GM19025 (cell line): ENCODE data around the gene OTULINL.
"Not testable (repeated sequence)": the region's sequence is repeated elsewhere in the genome, so short reads cannot be mapped to it uniquely, and the experiment has no call there.

ENCODE experiments used
- ATAC-seq: cut with Tn5 transposase; IDR thresholded peaks from one replicate; pipeline ENCODE4 v1.9.1; 2021; ENCODE audit warnings: mild to moderate bottlenecking, low read depth, moderate library complexity; ENCODE audit not compliant: unreplicated experiment

The OTULINL gene

GRCh38 chr5:14581106-14581890, at the start of gene OTULINL:
OTULINL (plus strand) TSS chr5:14581792; CDS start chr5:14581895, 103 bp downstream.
- ATAC-seq: peak; percentile 98

- no peak for ATAC-seq
These were observed 49.4 kb upstream of the OTULINL start for GRCh38 chr5:14532180-14532579.

GRCh38 chr5:14534773-14535172, 46.8 kb upstream of the OTULINL start:
- no peak for ATAC-seq

- ATAC-seq: no peak
These were observed 36.3 kb upstream of the OTULINL start for GRCh38 chr5:14545308-14545707.

GRCh38 chr5:14545862-14546261, 35.7 kb upstream of the OTULINL start:
- no peak for ATAC-seq

- no peak for ATAC-seq
These were observed 33.9 kb upstream of the OTULINL start for GRCh38 chr5:14547666-14548065.

GRCh38 chr5:14551211-14551610, 30.4 kb upstream of the OTULINL start:
- no peak for ATAC-seq

- no peak for ATAC-seq
These were observed 29.6 kb upstream of the OTULINL start for GRCh38 chr5:14552017-14552416.

- ATAC-seq: not testable (repeated sequence)
These were observed 27.3 kb upstream of the OTULINL start for GRCh38 chr5:14554288-14554687.

GRCh38 chr5:14556015-14556414, 25.6 kb upstream of the OTULINL start:
- ATAC-seq: no peak

- ATAC-seq: no peak
These were observed 24.3 kb upstream of the OTULINL start for GRCh38 chr5:14557203-14557770.

GRCh38 chr5:14557791-14558415, 23.7 kb upstream of the OTULINL start:
- ATAC-seq: no peak

GRCh38 chr5:14560091-14560595, 21.4 kb upstream of the OTULINL start:
- ATAC-seq: no peak

- no peak for ATAC-seq
These were observed 19.9 kb upstream of the OTULINL start for GRCh38 chr5:14561741-14562140.

GRCh38 chr5:14568333-14568732, 13.3 kb upstream of the OTULINL start:
- ATAC-seq: no peak

- no peak for ATAC-seq
These were observed 11.5 kb upstream of the OTULINL start for GRCh38 chr5:14569948-14570691.

- no peak for ATAC-seq
These were observed 9.7 kb upstream of the OTULINL start for GRCh38 chr5:14571901-14572300.

GRCh38 chr5:14572385-14572784, 9.2 kb upstream of the OTULINL start:
- ATAC-seq: no peak

GRCh38 chr5:14572836-14573235, 8.8 kb upstream of the OTULINL start:
- no peak for ATAC-seq

GRCh38 chr5:14574096-14574495, 7.5 kb upstream of the OTULINL start:
- ATAC-seq: no peak
